ENCODE data around the gene CD93. TPM values are rescaled to one million over a fixed set of nuclear protein-coding genes. Genes with fewer than 3 reads are reported as not detected.

Gene CD93
- total RNA-seq, 1 experiment from 2014 or later, result not detected

DNA sequence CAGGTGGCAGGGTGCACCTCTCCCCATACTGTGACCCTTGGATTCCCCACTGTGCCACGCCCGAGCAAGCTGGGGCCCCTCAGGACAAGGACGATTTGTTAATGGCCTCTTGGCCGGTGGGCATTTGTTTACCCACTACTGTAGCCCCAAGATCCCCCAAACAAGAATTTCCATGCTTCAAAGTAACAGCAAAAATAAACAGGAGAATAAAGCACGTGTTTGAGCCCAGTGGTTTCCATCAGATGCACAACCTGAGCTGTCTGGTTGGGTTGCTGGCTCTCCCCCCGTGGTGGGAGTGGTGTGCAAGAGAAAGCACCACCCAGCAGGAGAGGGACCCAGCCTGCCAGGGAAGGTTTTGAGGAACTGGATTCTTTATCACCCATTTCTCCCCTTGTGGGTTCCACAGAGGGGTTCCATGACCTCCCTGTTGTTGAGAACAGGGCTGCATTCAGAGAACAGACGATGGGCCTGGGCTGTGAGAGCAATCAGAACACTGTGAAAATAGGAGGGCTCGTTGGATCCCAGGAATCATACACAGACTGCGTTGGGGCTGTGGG lies 4.8 kb downstream of the CD93 start:
- no peaks in the 10 kb centered on the region for H3K79me2 ChIP-seq (ENCODE audit: low read length)
- H2AFZ ChIP-seq (ENCODE audit: low read length), result no peak overlapping the region
- H3K9me2 ChIP-seq (replicated peaks; ENCODE audit: low read length), result no peaks in the 10 kb centered on the region
- DNase-seq, result no peak
- ATAC-seq, result no peak
- H4K20me1 ChIP-seq (ENCODE audit: low read length), result no peaks in the 10 kb centered on the region
- H3F3A ChIP-seq (ENCODE audit: low read length, unreplicated experiment), result no peaks in the 10 kb centered on the region
- ChIA-PET CTCF (no interaction called here), POLR2A (ENCODE audit: unreplicated experiment) (no interaction called here)
- H3K9ac ChIP-seq (ENCODE audit: low read length), result no peak overlapping the region
- H3K27ac ChIP-seq (ENCODE audit: low read length), result no peak overlapping the region
- H3K4me1 ChIP-seq (ENCODE audit: insufficient read depth, low read length), result no peaks in the 10 kb centered on the region
- H3K36me3 ChIP-seq (ENCODE audit: low read depth, low read length), result no peaks in the 10 kb centered on the region
- H3K9me3 ChIP-seq (ENCODE audit: low read length), result no peaks in the 10 kb centered on the region
- TF ChIP-seq, protein P1, sequence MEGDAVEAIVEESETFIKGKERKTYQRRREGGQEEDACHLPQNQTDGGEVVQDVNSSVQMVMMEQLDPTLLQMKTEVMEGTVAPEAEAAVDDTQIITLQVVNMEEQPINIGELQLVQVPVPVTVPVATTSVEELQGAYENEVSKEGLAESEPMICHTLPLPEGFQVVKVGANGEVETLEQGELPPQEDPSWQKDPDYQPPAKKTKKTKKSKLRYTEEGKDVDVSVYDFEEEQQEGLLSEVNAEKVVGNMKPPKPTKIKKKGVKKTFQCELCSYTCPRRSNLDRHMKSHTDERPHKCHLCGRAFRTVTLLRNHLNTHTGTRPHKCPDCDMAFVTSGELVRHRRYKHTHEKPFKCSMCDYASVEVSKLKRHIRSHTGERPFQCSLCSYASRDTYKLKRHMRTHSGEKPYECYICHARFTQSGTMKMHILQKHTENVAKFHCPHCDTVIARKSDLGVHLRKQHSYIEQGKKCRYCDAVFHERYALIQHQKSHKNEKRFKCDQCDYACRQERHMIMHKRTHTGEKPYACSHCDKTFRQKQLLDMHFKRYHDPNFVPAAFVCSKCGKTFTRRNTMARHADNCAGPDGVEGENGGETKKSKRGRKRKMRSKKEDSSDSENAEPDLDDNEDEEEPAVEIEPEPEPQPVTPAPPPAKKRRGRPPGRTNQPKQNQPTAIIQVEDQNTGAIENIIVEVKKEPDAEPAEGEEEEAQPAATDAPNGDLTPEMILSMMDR (conservative IDR thresholded peaks at IDR 0.05; ENCODE audit: low read depth, low read length), result no peak
- TF ChIP-seq EZH2phosphoT487 (IDR thresholded peaks at IDR 0.05; ENCODE audit: borderline replicate concordance, low read length) (no peak), EZH2 (IDR thresholded peaks at IDR 0.05; ENCODE audit: low read length, unreplicated experiment) (no peak)
- BruUV-seq (replicated peaks), result no TSS peak
- H3K4me3 ChIP-seq (ENCODE audit: low read length), result no peak overlapping the region
- no peak overlapping the region for H3K4me2 ChIP-seq (ENCODE audit: low read length)
- intact Hi-C loops (cut with micrococcal nuclease), result no loop called here
- peaks cover 22% of the 10 kb centered on the region for H3K27me3 ChIP-seq (ENCODE audit: low read length)

DNA sequence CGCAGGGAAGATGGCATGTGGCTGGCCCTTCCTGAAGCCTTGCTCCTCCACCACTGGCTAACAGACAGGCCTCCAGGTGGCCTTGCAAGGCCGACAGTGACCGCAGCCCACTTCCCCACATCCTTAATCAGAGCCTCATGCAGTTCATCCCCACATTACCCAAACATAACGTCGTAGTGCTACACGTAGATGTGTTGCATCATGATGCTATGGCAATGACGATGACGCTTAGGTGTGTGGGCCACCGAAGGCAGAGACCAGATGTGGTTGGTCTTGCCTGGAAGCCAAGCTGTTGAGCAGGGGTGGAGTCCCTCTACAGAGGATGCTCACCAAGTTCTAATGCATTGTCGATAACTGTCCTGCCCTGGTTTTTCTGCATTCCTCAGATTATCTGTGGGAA lies 5.6 kb downstream of the CD93 start:
- Histone ChIP-seq H3K4me2 (ENCODE audit: low read length) (no peak overlapping the region), H3F3A (ENCODE audit: low read length, unreplicated experiment) (no peaks in the 10 kb centered on the region), H3K4me1 (ENCODE audit: insufficient read depth, low read length) (no peaks in the 10 kb centered on the region), H3K9me3 (ENCODE audit: low read length) (no peaks in the 10 kb centered on the region), H2AFZ (ENCODE audit: low read length) (no peak overlapping the region), H3K79me2 (ENCODE audit: low read length) (no peaks in the 10 kb centered on the region), H3K9ac (ENCODE audit: low read length) (no peak overlapping the region), H3K4me3 (ENCODE audit: low read length) (no peak overlapping the region), H3K36me3 (ENCODE audit: low read depth, low read length) (no peaks in the 10 kb centered on the region), H4K20me1 (ENCODE audit: low read length) (no peaks in the 10 kb centered on the region), H3K9me2 (replicated peaks; ENCODE audit: low read length) (no peaks in the 10 kb centered on the region), H3K27ac (ENCODE audit: low read length) (no peak overlapping the region), H3K27me3 (ENCODE audit: low read length) (peaks cover 25% of the 10 kb centered on the region)
- DNase-seq (no peak), ATAC-seq (no peak)
- no TSS peak for BruUV-seq (replicated peaks)
- TF ChIP-seq, protein P1 (conservative IDR thresholded peaks at IDR 0.05; ENCODE audit: low read depth, low read length), result no peak
- TF ChIP-seq EZH2phosphoT487 (IDR thresholded peaks at IDR 0.05; ENCODE audit: borderline replicate concordance, low read length) (no peak), EZH2 (IDR thresholded peaks at IDR 0.05; ENCODE audit: low read length, unreplicated experiment) (no peak)
- ChIA-PET POLR2A (ENCODE audit: unreplicated experiment) (no interaction called here), CTCF (no interaction called here)
- intact Hi-C loops (cut with micrococcal nuclease), result no loop called here

DNA sequence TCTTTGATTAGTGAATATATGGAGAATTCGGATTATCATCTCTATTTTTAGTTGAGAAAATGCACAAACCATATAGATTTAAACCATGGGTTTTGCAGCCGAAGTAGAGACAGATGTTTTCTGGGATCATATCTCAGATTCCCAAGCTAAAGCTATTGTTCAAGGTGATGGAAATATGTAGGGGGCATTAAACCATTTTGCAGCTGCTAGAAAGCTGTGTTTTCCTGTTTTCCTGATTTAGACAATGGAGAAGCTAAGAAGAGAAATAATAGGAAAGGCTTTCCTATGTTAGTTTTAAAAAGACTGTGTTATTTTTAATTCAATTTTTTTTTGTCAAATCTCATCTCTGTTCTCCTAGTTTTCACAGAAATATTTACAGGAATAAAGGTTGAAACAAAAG lies 6.2 kb downstream of the CD93 start:
- TF ChIP-seq EZH2 (IDR thresholded peaks at IDR 0.05; ENCODE audit: low read length, unreplicated experiment), result no peak
- TF ChIP-seq EZH2phosphoT487 (IDR thresholded peaks at IDR 0.05; ENCODE audit: borderline replicate concordance, low read length), result no peak
- TF ChIP-seq, protein P1 (conservative IDR thresholded peaks at IDR 0.05; ENCODE audit: low read depth, low read length), result no peak
- no peak overlapping the region for H3K27ac ChIP-seq (ENCODE audit: low read length)
- no peak overlapping the region for H3K4me2 ChIP-seq (ENCODE audit: low read length)
- ChIA-PET CTCF (no interaction called here), POLR2A (ENCODE audit: unreplicated experiment) (no interaction called here)
- H3K79me2 ChIP-seq (ENCODE audit: low read length), result no peaks in the 10 kb centered on the region
- intact Hi-C loops (cut with micrococcal nuclease), result no loop called here
- peaks cover 25% of the 10 kb centered on the region for H3K27me3 ChIP-seq (ENCODE audit: low read length)
- H2AFZ ChIP-seq (ENCODE audit: low read length), result no peak overlapping the region
- no peaks in the 10 kb centered on the region for H3K4me1 ChIP-seq (ENCODE audit: insufficient read depth, low read length)
- ATAC-seq, result no peak
- no peak overlapping the region for H3K9ac ChIP-seq (ENCODE audit: low read length)
- DNase-seq, result no peak
- no peaks in the 10 kb centered on the region for H3F3A ChIP-seq (ENCODE audit: low read length, unreplicated experiment)
- H3K9me3 ChIP-seq (ENCODE audit: low read length), result no peaks in the 10 kb centered on the region
- H4K20me1 ChIP-seq (ENCODE audit: low read length), result no peaks in the 10 kb centered on the region
- no peaks in the 10 kb centered on the region for H3K36me3 ChIP-seq (ENCODE audit: low read depth, low read length)
- BruUV-seq (replicated peaks), result no TSS peak
- H3K9me2 ChIP-seq (replicated peaks; ENCODE audit: low read length), result no peaks in the 10 kb centered on the region
- no peak overlapping the region for H3K4me3 ChIP-seq (ENCODE audit: low read length)
